HepG2 (cell line): ENCODE results near the gene BATF3. TPM values are rescaled to one million over a fixed set of nuclear protein-coding genes. Genes with fewer than 3 reads are reported as not detected.

ENCODE experiments used
- ATAC-seq: fragments of 200-7000 bp; cut with Tn5 transposase; 3 replicates; pipeline ENCODE4 v1.9.1; 2020; ENCODE audit warnings: mild to moderate bottlenecking, moderate library complexity
- BruUV-seq: library from RNA; stranded (reverse); fragments of 400-500 nt; replicated peaks from 2 replicates; lab custom pipeline; 2021; lab: Mats Ljungman, UMichigan
- CTCF ChIA-PET: fragments of 300-600 bp; formaldehyde crosslinking; extraction: SDS; loops from one replicate; lab custom pipeline; 2021; ENCODE audit warnings: low total read pairs, inconsistent platforms, low intra/inter-chr PET ratio; lab: Yijun Ruan, JAX
- POLR2A ChIA-PET: fragments of 350-600 bp; sonication (Branson Sonifier 250); formaldehyde crosslinking; loops from one replicate; lab custom pipeline; 2020; ENCODE audit warnings: antibody characterized with exemption, inconsistent platforms; lab: Yijun Ruan, JAX
- DNase-seq: peaks from one replicate; pipeline ENCODE4 v3.0.0-alpha.2; 2015; ENCODE audit warnings: low spot score
- FAIRE-seq: peaks from 3 replicates; lab custom pipeline; 2011; peaks lifted over from hg19 to GRCh38; lab: Jason Lieb, UNC
- H2AFZ ChIP-seq: one replicate; pipeline ENCODE4 v1.6.1; 2011; ENCODE audit warnings: low read length, inconsistent platforms
- H3K27ac ChIP-seq: fragments of 300-600 bp; 3 replicates; pipeline ENCODE4 v1.8.0; 2011; ENCODE audit warnings: mixed run types, mild to moderate bottlenecking, mixed read lengths, low read length, inconsistent platforms; ENCODE audit not compliant: insufficient read depth; ENCODE audit errors: extremely low read length
- H3K27me3 ChIP-seq, 2 experiments: fragments of 200-600 bp in 1 of 2; 2 replicates in 1 of 2; 3 replicates in 1 of 2; pipeline versions ENCODE4 v1.6.0 to v1.8.0; 2011; ENCODE audit warnings: low read length in 2 of 2, mild to moderate bottlenecking in 2 of 2, moderate library complexity in 2 of 2, inconsistent platforms in 1 of 2; ENCODE audit not compliant: insufficient read depth in 2 of 2, control insufficient read depth in 1 of 2
- H3K36me3 ChIP-seq, 2 experiments: fragments of 200-600 bp in 1 of 2; replicated peaks in 1 of 2; 2 replicates in 1 of 2; 3 replicates in 1 of 2; pipeline versions ENCODE4 v1.5.1 to v1.8.0; 2011; ENCODE audit warnings: low read length in 2 of 2, inconsistent platforms in 1 of 2; ENCODE audit not compliant: insufficient read depth in 2 of 2, control insufficient read depth in 1 of 2
- H3K4me1 ChIP-seq: 2 replicates; pipeline ENCODE4 v1.5.1; 2012; ENCODE audit warnings: low read length, inconsistent platforms; ENCODE audit not compliant: insufficient read depth
- H3K4me2 ChIP-seq: 2 replicates; pipeline ENCODE4 v1.6.0; 2011; ENCODE audit warnings: low read depth, low read length, inconsistent platforms
- H3K4me3 ChIP-seq, 3 experiments: fragments of 200-600 bp in 1 of 3; sonication (generic), shearing (Covaris generic) in 1 of 3; replicated peaks in 1 of 3; 2 replicates each; pipeline ENCODE4 v1.5.1; 2011 to 2016; ENCODE audit warnings: low read length in 3 of 3, inconsistent platforms in 2 of 3, low read depth in 2 of 3, mild to moderate bottlenecking in 2 of 3, control low read depth in 1 of 3, mixed read lengths in 1 of 3; ENCODE audit not compliant: insufficient read depth in 1 of 3
- H3K79me2 ChIP-seq: one replicate; pipeline ENCODE4 v1.6.1; 2011; ENCODE audit warnings: low read length, inconsistent platforms; ENCODE audit not compliant: insufficient read depth
- H3K9ac ChIP-seq: 2 replicates; pipeline ENCODE4 v1.6.0; 2011; ENCODE audit warnings: mild to moderate bottlenecking, low read depth, low read length, inconsistent platforms; ENCODE audit not compliant: insufficient read depth
- H3K9me3 ChIP-seq: 2 replicates; pipeline ENCODE4 v1.5.1; 2012; ENCODE audit warnings: mild to moderate bottlenecking, low read length
- H4K20me1 ChIP-seq: 2 replicates; pipeline ENCODE4 v1.6.0; 2011; ENCODE audit warnings: inconsistent platforms, mild to moderate bottlenecking, low read length, moderate library complexity; ENCODE audit not compliant: insufficient read depth
- CBFB ChIP-seq: sonication (generic); formaldehyde crosslinking; IDR thresholded peaks from 2 replicates; pipeline ENCODE4 v1.4.0; 2020; ENCODE audit warnings: missing genetic modification reagents
- CC2D1A ChIP-seq: sonication (generic); formaldehyde crosslinking; IDR thresholded peaks from 2 replicates; pipeline ENCODE4 v1.8.1; 2023; ENCODE audit warnings: mild to moderate bottlenecking, missing genetic modification reagents
- GTF2F1 ChIP-seq: fragments of 150-350 bp; IDR thresholded peaks from 2 replicates; pipeline ENCODE4 v1.6.1; 2014; ENCODE audit warnings: low read length
- HNF4G ChIP-seq, 2 experiments: sonication (generic) in 1 of 2; formaldehyde crosslinking in 1 of 2; IDR thresholded peaks; 2 replicates each; pipeline versions ENCODE4 v1.4.0 to v1.6.1; 2011 to 2020; ENCODE audit warnings: borderline replicate concordance in 2 of 2, low read depth in 2 of 2, mild to moderate bottlenecking in 2 of 2, low read length in 1 of 2, missing genetic modification reagents in 1 of 2, moderate library complexity in 1 of 2
- KDM5B ChIP-seq: sonication (generic); formaldehyde crosslinking; IDR thresholded peaks from 2 replicates; pipeline ENCODE4 v1.4.0; 2020; ENCODE audit warnings: missing genetic modification reagents, mild to moderate bottlenecking, borderline replicate concordance
- MIXL1 ChIP-seq: IDR thresholded peaks from 2 replicates; pipeline ENCODE4 v1.6.1; 2016
- MTF2 ChIP-seq: sonication (generic); formaldehyde crosslinking; IDR thresholded peaks from 2 replicates; pipeline ENCODE4 v1.5.0; 2020; ENCODE audit warnings: missing genetic modification reagents, borderline replicate concordance
- MZF1 ChIP-seq: sonication (generic); formaldehyde crosslinking; IDR thresholded peaks from 2 replicates; pipeline ENCODE4 v1.8.1; 2023; ENCODE audit warnings: mild to moderate bottlenecking, missing genetic modification reagents, borderline replicate concordance
- RBM39 ChIP-seq: fragments of 200-400 bp; formaldehyde crosslinking; IDR thresholded peaks from one replicate; pipeline ENCODE4 v1.6.1; 2018; ENCODE audit warnings: antibody characterized with exemption, mild to moderate bottlenecking, low read depth, low read length; ENCODE audit not compliant: poor library complexity, severe bottlenecking
- REST ChIP-seq, 2 experiments: IDR thresholded peaks; 2 replicates each; pipeline ENCODE4 v1.6.1; 2011 to 2012; ENCODE audit warnings: low read length in 2 of 2, borderline replicate concordance in 1 of 2, low read depth in 1 of 2, mild to moderate bottlenecking in 1 of 2, moderate library complexity in 1 of 2
- SAFB2 ChIP-seq: sonication (generic); formaldehyde crosslinking; IDR thresholded peaks from 2 replicates; pipeline ENCODE4 v1.5.1; 2020; ENCODE audit warnings: missing genetic modification reagents, low read depth, mild to moderate bottlenecking, borderline replicate concordance
- ZMAT3 ChIP-seq: sonication (generic); formaldehyde crosslinking; conservative IDR thresholded peaks from 2 replicates; pipeline ENCODE4 v1.7.0; 2021; ENCODE audit warnings: missing genetic modification reagents
- ZNF513 ChIP-seq: sonication (generic); formaldehyde crosslinking; conservative IDR thresholded peaks from 2 replicates; pipeline ENCODE4 v1.5.0; 2020; ENCODE audit warnings: missing genetic modification reagents
- ZNF607 ChIP-seq: sonication (generic); formaldehyde crosslinking; IDR thresholded peaks from 2 replicates; pipeline ENCODE4 v1.5.1; 2020; ENCODE audit warnings: missing genetic modification reagents, mild to moderate bottlenecking, borderline replicate concordance
- ZNF724P ChIP-seq: sonication (generic); formaldehyde crosslinking; IDR thresholded peaks from 2 replicates; pipeline ENCODE4 v1.8.0; 2022; ENCODE audit warnings: missing genetic modification reagents, borderline replicate concordance
- WGBS: methylation state at CpG from one replicate; pipeline ENCODE4 v1.1.6; 2017; ENCODE audit warnings: low lambda C conversion rate; 5-methylcytosine and 5-hydroxymethylcytosine counted together
- in situ Hi-C: cut with HindIII; loops from 2 replicates; pipeline ENCODE4 v1.10.0; 2017; ENCODE audit warnings: low pct_unique_long_range_greater_than_20kb; ENCODE audit not compliant: extremely low pct_ligation_motif_present
- intact Hi-C: fragments of 100-400 bp; cut with micrococcal nuclease; formaldehyde crosslinking; loops from one replicate; pipeline ENCODE4 v1.10.0; 2022; ENCODE audit not compliant: unreplicated experiment
- polyA plus RNA-seq, 8 experiments: library from polyadenylated mRNA; depleted of rRNA in 3 of 8; stranded (reverse) in 7 of 8; unstranded in 1 of 8; fragments of >200 nt; fragmentation: Illumina TruSeq in 4 of 8; extraction: Trizol in 4 of 8; gene quantifications; 2 replicates each; pipeline versions ENCODE4 v1.2.1 to v1.2.3, GENCODE V29; 2011 to 2016; ENCODE audit warnings: low read depth in 4 of 8, missing spikeins in 1 of 8, mixed read lengths in 1 of 8; ENCODE audit not compliant: insufficient read depth in 1 of 8
- total RNA-seq, 5 experiments: library from RNA; depleted of rRNA; stranded (reverse); fragments of >200 nt; fragmentation: Illumina TruSeq; extraction: Trizol; gene quantifications; 2 replicates each; pipeline ENCODE4 v1.2.3, GENCODE V29; 2016; ENCODE audit warnings: low read depth in 1 of 5
- TF ChIP-seq, protein P1 (sequence below): sonication (generic); formaldehyde crosslinking; IDR thresholded peaks from 2 replicates; pipeline ENCODE4 v1.5.0; 2020; ENCODE audit warnings: mild to moderate bottlenecking, missing genetic modification reagents, borderline replicate concordance

Gene BATF3
- total and polyA plus RNA-seq, 2 of the 13 experiments (the other 11 are each of a cell fraction or from before 2014, with no cell fraction given) = 0.13 TPM; not detected in 1

GRCh38 chr1:212637902-212638301 lies 61.7 kb downstream of the BATF3 start:
- no peak overlapping the region for H3K4me2 ChIP-seq
- no peaks in the 10 kb centered on the region for H3K79me2 ChIP-seq
- in situ Hi-C loops = no loop called here
- no peaks in the 10 kb centered on the region for H3K36me3 ChIP-seq
- no peak overlapping the region for H2AFZ ChIP-seq
- intact Hi-C loops = no loop called here
- no peak overlapping the region for H3K9ac ChIP-seq
- no peak overlapping the region for H3K4me3 ChIP-seq
- ATAC-seq = no peak
- H3K27me3 ChIP-seq = peaks cover 3 to 42% of the 10 kb centered on the region in 2 experiments
- no peak overlapping the region for H3K27ac ChIP-seq
- peaks cover 7% of the 10 kb centered on the region; the same call in 1 of the 2 replicates for H3K9me3 ChIP-seq
- no peaks in the 10 kb centered on the region for H3K4me1 ChIP-seq
- no TSS peak for BruUV-seq
- no peak for FAIRE-seq
- WGBS = 32% methylated on average over 5 of the region's 5 CpGs
- no peak for DNase-seq
- POLR2A ChIA-PET = no interaction called here
- CTCF ChIA-PET = no interaction called here
- no peaks in the 10 kb centered on the region for H4K20me1 ChIP-seq
- no peak for TF ChIP-seq ZNF607 (CRISPR knock-in tag)
- TF ChIP-seq ZMAT3 (CRISPR knock-in tag) = no peak
- TF ChIP-seq HNF4G (IDR thresholded peaks at IDR 0.05; ENCODE audit: borderline replicate concordance, low read depth, low read length) = no peak
- no peak for TF ChIP-seq HNF4G (CRISPR knock-in tag; IDR thresholded peaks at IDR 0.05; ENCODE audit: borderline replicate concordance, low read depth)
- no peak for TF ChIP-seq ZNF724P (CRISPR knock-in tag)
- TF ChIP-seq MZF1 (CRISPR knock-in tag) = no peak
- no peak for TF ChIP-seq KDM5B (CRISPR knock-in tag)
- TF ChIP-seq GTF2F1 = no peak
- TF ChIP-seq MIXL1 (CRISPR knock-in tag) = no peak
- TF ChIP-seq ZNF513 (CRISPR knock-in tag) = no peak
- no peak for TF ChIP-seq CC2D1A
- no peak for TF ChIP-seq CBFB (CRISPR knock-in tag)
- no peak for TF ChIP-seq RBM39
- no peak for TF ChIP-seq MTF2
- TF ChIP-seq, protein P1, sequence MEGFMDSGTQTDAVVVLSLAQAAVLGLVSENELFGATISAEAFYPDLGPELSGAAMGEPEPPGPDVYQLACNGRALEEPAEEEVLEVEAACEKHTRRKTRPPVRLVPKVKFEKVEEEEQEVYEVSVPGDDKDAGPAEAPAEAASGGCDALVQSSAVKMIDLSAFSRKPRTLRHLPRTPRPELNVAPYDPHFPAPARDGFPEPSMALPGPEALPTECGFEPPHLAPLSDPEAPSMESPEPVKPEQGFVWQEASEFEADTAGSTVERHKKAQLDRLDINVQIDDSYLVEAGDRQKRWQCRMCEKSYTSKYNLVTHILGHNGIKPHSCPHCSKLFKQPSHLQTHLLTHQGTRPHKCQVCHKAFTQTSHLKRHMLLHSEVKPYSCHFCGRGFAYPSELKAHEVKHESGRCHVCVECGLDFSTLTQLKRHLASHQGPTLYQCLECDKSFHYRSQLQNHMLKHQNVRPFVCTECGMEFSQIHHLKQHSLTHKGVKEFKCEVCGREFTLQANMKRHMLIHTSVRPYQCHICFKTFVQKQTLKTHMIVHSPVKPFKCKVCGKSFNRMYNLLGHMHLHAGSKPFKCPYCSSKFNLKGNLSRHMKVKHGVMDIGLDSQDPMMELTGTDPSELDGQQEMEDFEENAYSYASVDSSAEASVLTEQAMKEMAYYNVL = no peak
- no peak for TF ChIP-seq SAFB2 (CRISPR knock-in tag)
- TF ChIP-seq REST (IDR thresholded peaks at IDR 0.05; ENCODE audit: borderline replicate concordance in 1 of 2, low read depth in 1 of 2, low read length in 2 of 2) = no peak
